ENCODE measurements around the gene POLE4.

Gene POLE4

GRCh38 chr2:74975016-74975415 is 16.6 kb downstream of the POLE4 start:
- no peak for DNase-seq (ENCODE audit: insufficient read length)
- no peak for TF ChIP-seq POLR2AphosphoS5 (IDR thresholded peaks at IDR 0.05; ENCODE audit: low read depth, low read length)
- TF ChIP-seq TAF1 (IDR thresholded peaks at IDR 0.05; ENCODE audit: borderline replicate concordance, low read depth, low read length), result no peak
- TF ChIP-seq POLR2A (IDR thresholded peaks at IDR 0.05; ENCODE audit: low read depth, low read length), result no peak
- no peak for FAIRE-seq

- no peak for DNase-seq (ENCODE audit: insufficient read length)
- TF ChIP-seq POLR2A (IDR thresholded peaks at IDR 0.05; ENCODE audit: low read depth, low read length) (no peak), POLR2AphosphoS5 (IDR thresholded peaks at IDR 0.05; ENCODE audit: low read depth, low read length) (no peak), TAF1 (IDR thresholded peaks at IDR 0.05; ENCODE audit: borderline replicate concordance, low read depth, low read length) (no peak)
- FAIRE-seq, result no peak
These were observed 21.4 kb downstream of the POLE4 start for GRCh38 chr2:74979844-74980243.

- FAIRE-seq, result no peak
- DNase-seq (ENCODE audit: insufficient read length), result no peak
- TF ChIP-seq POLR2AphosphoS5 (IDR thresholded peaks at IDR 0.05; ENCODE audit: low read depth, low read length) (no peak), TAF1 (IDR thresholded peaks at IDR 0.05; ENCODE audit: borderline replicate concordance, low read depth, low read length) (no peak), POLR2A (IDR thresholded peaks at IDR 0.05; ENCODE audit: low read depth, low read length) (no peak)
These were observed 24.1 kb downstream of the POLE4 start for GRCh38 chr2:74982577-74982976.

- FAIRE-seq, result no peak
These were observed 25.4 kb downstream of the POLE4 start for GRCh38 chr2:74983631-74984392.

GRCh38 chr2:74984947-74985637 is 26.6 kb downstream of the POLE4 start:
- FAIRE-seq (no peak), DNase-seq (ENCODE audit: insufficient read length) (no peak)
- TF ChIP-seq POLR2A (IDR thresholded peaks at IDR 0.05; ENCODE audit: low read depth, low read length) (no peak), TAF1 (IDR thresholded peaks at IDR 0.05; ENCODE audit: borderline replicate concordance, low read depth, low read length) (no peak), POLR2AphosphoS5 (IDR thresholded peaks at IDR 0.05; ENCODE audit: low read depth, low read length) (no peak)

More at GRCh38 chr2:74983631-74984392, 25.4 kb downstream of the POLE4 start:
- TF ChIP-seq POLR2AphosphoS5 (IDR thresholded peaks at IDR 0.05; ENCODE audit: low read depth, low read length) (no peak), POLR2A (IDR thresholded peaks at IDR 0.05; ENCODE audit: low read depth, low read length) (no peak), TAF1 (IDR thresholded peaks at IDR 0.05; ENCODE audit: borderline replicate concordance, low read depth, low read length) (no peak)
- no peak for DNase-seq (ENCODE audit: insufficient read length)

- TF ChIP-seq POLR2A (IDR thresholded peaks at IDR 0.05; ENCODE audit: low read depth, low read length) (no peak), TAF1 (IDR thresholded peaks at IDR 0.05; ENCODE audit: borderline replicate concordance, low read depth, low read length) (no peak), POLR2AphosphoS5 (IDR thresholded peaks at IDR 0.05; ENCODE audit: low read depth, low read length) (no peak)
- FAIRE-seq (no peak), DNase-seq (ENCODE audit: insufficient read length) (no peak)
These were observed 27.7 kb downstream of the POLE4 start for GRCh38 chr2:74985978-74986609.

GRCh38 chr2:74991977-74992376 is 33.5 kb downstream of the POLE4 start:
- TF ChIP-seq POLR2A (IDR thresholded peaks at IDR 0.05; ENCODE audit: low read depth, low read length) (no peak), POLR2AphosphoS5 (IDR thresholded peaks at IDR 0.05; ENCODE audit: low read depth, low read length) (no peak), TAF1 (IDR thresholded peaks at IDR 0.05; ENCODE audit: borderline replicate concordance, low read depth, low read length) (no peak)
- DNase-seq (ENCODE audit: insufficient read length) (no peak), FAIRE-seq (no peak)

- FAIRE-seq, result no peak
- no peak for DNase-seq (ENCODE audit: insufficient read length)
- no peak for TF ChIP-seq POLR2AphosphoS5 (IDR thresholded peaks at IDR 0.05; ENCODE audit: low read depth, low read length)
- TF ChIP-seq POLR2A (IDR thresholded peaks at IDR 0.05; ENCODE audit: low read depth, low read length), result no peak
- no peak for TF ChIP-seq TAF1 (IDR thresholded peaks at IDR 0.05; ENCODE audit: borderline replicate concordance, low read depth, low read length)
These were observed 41.0 kb downstream of the POLE4 start for GRCh38 chr2:74999468-74999867.

GRCh38 chr2:75002007-75002406 is 43.6 kb downstream of the POLE4 start:
- FAIRE-seq (no peak), DNase-seq (ENCODE audit: insufficient read length) (no peak)
- TF ChIP-seq POLR2A (IDR thresholded peaks at IDR 0.05; ENCODE audit: low read depth, low read length), result no peak
- TF ChIP-seq TAF1 (IDR thresholded peaks at IDR 0.05; ENCODE audit: borderline replicate concordance, low read depth, low read length), result no peak
- no peak for TF ChIP-seq POLR2AphosphoS5 (IDR thresholded peaks at IDR 0.05; ENCODE audit: low read depth, low read length)

GRCh38 chr2:75003276-75003675 is 44.8 kb downstream of the POLE4 start:
- no peak for DNase-seq (ENCODE audit: insufficient read length)
- no peak for FAIRE-seq
- TF ChIP-seq POLR2AphosphoS5 (IDR thresholded peaks at IDR 0.05; ENCODE audit: low read depth, low read length) (no peak), TAF1 (IDR thresholded peaks at IDR 0.05; ENCODE audit: borderline replicate concordance, low read depth, low read length) (no peak), POLR2A (IDR thresholded peaks at IDR 0.05; ENCODE audit: low read depth, low read length) (no peak)

GRCh38 chr2:75003773-75004172 is 45.3 kb downstream of the POLE4 start:
- no peak for DNase-seq (ENCODE audit: insufficient read length)
- FAIRE-seq, result no peak
- TF ChIP-seq TAF1 (IDR thresholded peaks at IDR 0.05; ENCODE audit: borderline replicate concordance, low read depth, low read length), result no peak
- TF ChIP-seq POLR2A (IDR thresholded peaks at IDR 0.05; ENCODE audit: low read depth, low read length), result no peak
- no peak for TF ChIP-seq POLR2AphosphoS5 (IDR thresholded peaks at IDR 0.05; ENCODE audit: low read depth, low read length)
